Heart right ventricle (tissue), 16 donors: Measurements from ENCODE around the gene HPF1. TPM values are rescaled to one million over a fixed set of nuclear protein-coding genes. Genes with fewer than 3 reads are reported as not detected.
"Not testable (repeated sequence)": the region's sequence is repeated elsewhere in the genome, so short reads cannot be mapped to it uniquely, and the experiment has no call there.

Experiments
- ATAC-seq, 8 donors: fragments of 200-7000 bp; cut with Tn5 transposase; one replicate each; pipeline ENCODE4 v1.9.1; 2020; ENCODE audit warnings: mild to moderate bottlenecking in 8 of 8, moderate library complexity in 8 of 8, moderate number of reproducible peaks in 1 of 8
- DNase-seq, 2 donors: peaks; one replicate each; pipeline ENCODE4 v3.0.0-alpha.2; 2020
- H3K27ac ChIP-seq, 10 donors: fragments of 200-600 bp; sonication (generic) in 2 of 10; one replicate each; pipeline versions ENCODE4 v1.5.0 to v1.8.0; 2020 to 2022; ENCODE audit warnings: mild to moderate bottlenecking in 3 of 10
- H3K27me3 ChIP-seq, 7 donors: fragments of 200-600 bp; one replicate each; pipeline ENCODE4 v1.8.0; 2021 to 2022; ENCODE audit warnings: mild to moderate bottlenecking in 2 of 7
- H3K36me3 ChIP-seq, 9 donors: fragments of 200-600 bp; sonication (generic) in 1 of 9; one replicate each; pipeline versions ENCODE4 v1.5.0 to v1.8.0; 2020 to 2022; ENCODE audit warnings: mild to moderate bottlenecking in 2 of 9
- H3K4me1 ChIP-seq, 9 donors: fragments of 200-600 bp; sonication (generic) in 1 of 9; one replicate each; pipeline versions ENCODE4 v1.5.0 to v1.8.0; 2020 to 2022; ENCODE audit warnings: mild to moderate bottlenecking in 4 of 9
- H3K4me3 ChIP-seq, 10 donors: fragments of 200-600 bp; sonication (generic) in 2 of 10; one replicate each; pipeline versions ENCODE4 v1.5.0 to v1.8.0; 2020 to 2022; ENCODE audit warnings: mild to moderate bottlenecking in 7 of 10, moderate library complexity in 2 of 10
- H3K9me3 ChIP-seq, 11 donors: fragments of 200-600 bp in 10 of 11; sonication (generic) in 2 of 11; one replicate each; pipeline versions ENCODE4 v1.5.0 to v1.8.0; 2013 to 2022; ENCODE audit warnings: mild to moderate bottlenecking in 2 of 11, control low read depth in 1 of 11, moderate library complexity in 1 of 11
- CTCF ChIP-seq, 9 donors: fragments of 200-600 bp; sonication (generic) in 2 of 9; IDR thresholded peaks; one replicate each; pipeline versions ENCODE4 v1.5.0 to v1.8.0; 2021 to 2022; ENCODE audit warnings: antibody characterized with exemption in 9 of 9, mild to moderate bottlenecking in 5 of 9, moderate library complexity in 1 of 9
- WGBS, 2 donors: extraction: QIAGEN DNeasy Blood & Tissue Kit; methylation state at CpG; one replicate each; pipeline ENCODE4 v1.1.7; 2013; ENCODE audit warnings: inconsistent platforms in 1 of 2; 5-methylcytosine and 5-hydroxymethylcytosine counted together
- intact Hi-C, 10 donors: fragments of 100-400 bp; cut with DNase I; formaldehyde crosslinking; loops; one replicate each; pipeline versions ENCODE4 v1.11.1 to v1.14.2; 2022
- polyA plus RNA-seq, 2 donors: library from polyadenylated mRNA; stranded (reverse); fragments of 200-250 nt; gene quantifications; one replicate each; pipeline ENCODE4 v1.2.3, GENCODE V29; 2013
- total RNA-seq, 10 donors: library from RNA; stranded (reverse); fragmentation: NEBNext Ultra II Directional in 3 of 10; extraction: Animal tissue kit (Norgen Biotek cat#: 25700) in 3 of 10; gene quantifications; one replicate each; pipeline versions ENCODE4 v1.2.1 to v1.2.4, GENCODE V29; 2021 to 2023
- donor health status: Arrhythmogenic right ventricular cardiomyopathy.
- donor health status: ischemic (EF 13 %, LVEDD 7.1; RV severe dilation, severe dysfunction).
- donor health status: healthy with polysubstance abuse.
- donor health status: DM: no; HTN: yes; CAD: no.
- donor health status: DM: no; HTN: no; CAD: no.
- donor health status: ischemic (EF 25% LVEDD 6.9; RV normal size, moderate dysfunction).
- donor health status: ischemic (EF 25% LVEDD 5.7; RV mildly dilated, moderate dysfunction).
- donor health status: healthy.
- donor health status: DM: yes; HTN: yes; CAD: no.
- donor health status: Ischemic cardiomyopathy.
- donor health status: ischemic (EF 35%, LVEDD 5.7; RV mildly dilated, moderate dysfunction).
- donor health status: nonischemic (EF 11% LVEDD 7.7; RV severe dilation, severe dysfunction).
- donor health status: DM: yes; HTN: yes; CAD: no.
- donor health status: PGD.
- donor health status: ischemic (EF 29% LVEDD 5.4; RV normal size, mild dysfunction).
- donor health status: nonischemic (EF 23%, LVEDD 6.1; RV moderate dilation, normal function).

The HPF1 gene
- total and polyA plus RNA-seq, 12 donors = 15.4 to 29.1 (median 17.8) TPM

- 96 to 100% methylated on average over 1 of the region's 1 CpG for WGBS, 2 donors
- DNase-seq = no peak
- Histone ChIP-seq H3K36me3 (peaks cover 0 to 77% (median 18%) of the 10 kb centered on the region in 9 donors), H3K9me3 (no peaks in the 10 kb centered on the region), H3K27ac (no peak overlapping the region), H3K4me3 (no peak overlapping the region), H3K27me3 (no peaks in the 10 kb centered on the region), H3K4me1 (peaks cover 0 to 9% (median 0%) of the 10 kb centered on the region in 9 donors)
- TF ChIP-seq CTCF (IDR thresholded peaks at IDR 0.05) = no peak
- ATAC-seq = no peak
- intact Hi-C loops = no loop called here
Observed at GRCh38 chr4:169744601-169745000, 13.1 kb downstream of the HPF1 start.

- Histone ChIP-seq H3K9me3 (no peaks in the 10 kb centered on the region), H3K4me1 (peaks cover 0 to 9% (median 0%) of the 10 kb centered on the region in 9 donors), H3K27me3 (no peaks in the 10 kb centered on the region), H3K27ac (no peak overlapping the region), H3K36me3 (peaks cover 0 to 75% (median 8%) of the 10 kb centered on the region in 9 donors), H3K4me3 (no peak overlapping the region)
- TF ChIP-seq CTCF (IDR thresholded peaks at IDR 0.05) = no peak
- WGBS, 2 donors = 92 to 100% methylated on average over 2 of the region's 2 CpGs
- intact Hi-C loops = no loop called here
- DNase-seq (no peak), ATAC-seq (no peak)
Observed at GRCh38 chr4:169741569-169741968, 16.2 kb downstream of the HPF1 start.

GRCh38 chr4:169738604-169739003 is 19.1 kb downstream of the HPF1 start:
- intact Hi-C loops, DNase-seq, ATAC-seq, H3K27me3 ChIP-seq, H3K9me3 ChIP-seq, H3K4me1 ChIP-seq, H3K4me3 ChIP-seq, H3K27ac ChIP-seq: not testable (repeated sequence)
- peaks cover 0 to 78% (median 12%) of the 10 kb centered on the region in 9 donors for H3K36me3 ChIP-seq

- H3K27ac ChIP-seq = no peak overlapping the region
- no peak overlapping the region for H3K4me3 ChIP-seq
- DNase-seq (no peak), ATAC-seq (no peak)
- no peak for TF ChIP-seq CTCF (IDR thresholded peaks at IDR 0.05)
- no peaks in the 10 kb centered on the region for H3K4me1 ChIP-seq
- no peaks in the 10 kb centered on the region for H3K9me3 ChIP-seq
- H3K36me3 ChIP-seq = peaks cover 0 to 73% (median 18%) of the 10 kb centered on the region in 9 donors
- intact Hi-C loops = no loop called here
- H3K27me3 ChIP-seq = no peaks in the 10 kb centered on the region
- 93 to 95% methylated on average over 5 of the region's 5 CpGs for WGBS, 2 donors
Observed at GRCh38 chr4:169730564-169730963, 27.2 kb downstream of the HPF1 start.

GRCh38 chr4:169727616-169728015 is 30.1 kb downstream of the HPF1 start:
- DNase-seq = no peak
- Histone ChIP-seq H3K27ac (no peak overlapping the region), H3K9me3 (no peaks in the 10 kb centered on the region), H3K27me3 (no peaks in the 10 kb centered on the region), H3K36me3 (peaks cover 0 to 63% (median 18%) of the 10 kb centered on the region in 9 donors), H3K4me3 (no peak overlapping the region), H3K4me1 (no peaks in the 10 kb centered on the region)
- no peak for TF ChIP-seq CTCF (IDR thresholded peaks at IDR 0.05)
- no peak for ATAC-seq
- intact Hi-C loops = loop anchor here in 1 of 10 donors (10.0 kb wide), 1 partner anchor 113 kb away; the partner anchor contains the start of gene NEK1
